ENCODE data around the gene NAALADL2.

GRCh38 chr3:175421902-175422301 lies 562.8 kb downstream of the NAALADL2 start:
- TF ChIP-seq EZH2 (IDR thresholded peaks at IDR 0.05; ENCODE audit: low read length, unreplicated experiment) (no peak), EZH2phosphoT487 (IDR thresholded peaks at IDR 0.05; ENCODE audit: borderline replicate concordance, low read length) (no peak)
- TF ChIP-seq, protein P1, sequence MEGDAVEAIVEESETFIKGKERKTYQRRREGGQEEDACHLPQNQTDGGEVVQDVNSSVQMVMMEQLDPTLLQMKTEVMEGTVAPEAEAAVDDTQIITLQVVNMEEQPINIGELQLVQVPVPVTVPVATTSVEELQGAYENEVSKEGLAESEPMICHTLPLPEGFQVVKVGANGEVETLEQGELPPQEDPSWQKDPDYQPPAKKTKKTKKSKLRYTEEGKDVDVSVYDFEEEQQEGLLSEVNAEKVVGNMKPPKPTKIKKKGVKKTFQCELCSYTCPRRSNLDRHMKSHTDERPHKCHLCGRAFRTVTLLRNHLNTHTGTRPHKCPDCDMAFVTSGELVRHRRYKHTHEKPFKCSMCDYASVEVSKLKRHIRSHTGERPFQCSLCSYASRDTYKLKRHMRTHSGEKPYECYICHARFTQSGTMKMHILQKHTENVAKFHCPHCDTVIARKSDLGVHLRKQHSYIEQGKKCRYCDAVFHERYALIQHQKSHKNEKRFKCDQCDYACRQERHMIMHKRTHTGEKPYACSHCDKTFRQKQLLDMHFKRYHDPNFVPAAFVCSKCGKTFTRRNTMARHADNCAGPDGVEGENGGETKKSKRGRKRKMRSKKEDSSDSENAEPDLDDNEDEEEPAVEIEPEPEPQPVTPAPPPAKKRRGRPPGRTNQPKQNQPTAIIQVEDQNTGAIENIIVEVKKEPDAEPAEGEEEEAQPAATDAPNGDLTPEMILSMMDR (conservative IDR thresholded peaks at IDR 0.05; ENCODE audit: low read depth, low read length) = no peak
